Endothelial cell of umbilical vein (primary cell): ENCODE data around the gene DCC. TPM values are rescaled to one million over a fixed set of nuclear protein-coding genes. Genes with fewer than 3 reads are reported as not detected.

Experiments used
- BruUV-seq: library from RNA; stranded (reverse); fragments of 400-500 nt; replicated peaks from 2 replicates; lab custom pipeline; 2021; lab: Mats Ljungman, UMichigan
- CTCF ChIA-PET: fragments of 300-600, 350-600 bp; sonication (Branson Sonifier 250); formaldehyde crosslinking; loops from one replicate; lab custom pipeline; 2021; ENCODE audit warnings: antibody characterized with exemption, inconsistent platforms; lab: Charles Lee
- POLR2A ChIA-PET: fragments of 300-600, 350-600 bp; sonication (Branson Sonifier 250); formaldehyde crosslinking; loops from one replicate; lab custom pipeline; 2021; ENCODE audit warnings: antibody characterized with exemption, inconsistent platforms; lab: Charles Lee
- DNase-seq: peaks from one replicate; pipeline ENCODE4 v3.0.0-alpha.2; 2011; ENCODE audit warnings: low read depth, low spot score
- FAIRE-seq: peaks from 2 replicates; lab custom pipeline; 2011; peaks lifted over from hg19 to GRCh38; lab: Jason Lieb, UNC
- H2AFZ ChIP-seq: 2 replicates; pipeline ENCODE4 v1.6.0; 2012; ENCODE audit warnings: low read depth, low read length, control low read depth, inconsistent platforms
- H3K27ac ChIP-seq: 2 replicates; pipeline ENCODE4 v1.5.1; 2011; ENCODE audit warnings: low read depth, mild to moderate bottlenecking, control low read depth, low read length, moderate library complexity; ENCODE audit not compliant: insufficient read depth
- H3K27me3 ChIP-seq, 2 experiments: 2 replicates each; pipeline versions ENCODE4 v1.6.0 to v1.6.1; 2011; ENCODE audit warnings: low read length in 2 of 2, mixed read lengths in 1 of 2; ENCODE audit not compliant: control insufficient read depth in 2 of 2, insufficient read depth in 2 of 2
- H3K36me3 ChIP-seq, 2 experiments: 2 replicates in 1 of 2; 3 replicates in 1 of 2; pipeline ENCODE4 v1.5.1; 2011; ENCODE audit warnings: low read length in 2 of 2, mild to moderate bottlenecking in 1 of 2, moderate library complexity in 1 of 2; ENCODE audit not compliant: control insufficient read depth in 2 of 2, insufficient read depth in 2 of 2; ENCODE audit errors: extremely low read depth in 1 of 2
- H3K4me1 ChIP-seq: 3 replicates; pipeline ENCODE4 v1.5.1; 2011; ENCODE audit warnings: mild to moderate bottlenecking, low read length; ENCODE audit not compliant: control insufficient read depth, insufficient read depth; ENCODE audit errors: extremely low read depth
- H3K4me2 ChIP-seq: 2 replicates; pipeline ENCODE4 v1.6.1; 2011; ENCODE audit warnings: low read length, control low read depth, mixed read lengths; ENCODE audit not compliant: insufficient read depth
- H3K4me3 ChIP-seq, 3 experiments: fragments of 200-600 bp in 1 of 3; sonication (generic), shearing (Covaris generic) in 1 of 3; replicated peaks in 1 of 3; 2 replicates each; pipeline ENCODE4 v1.5.1; 2011 to 2016; ENCODE audit warnings: control low read depth in 3 of 3, low read length in 3 of 3, mild to moderate bottlenecking in 2 of 3, inconsistent platforms in 1 of 3, low read depth in 1 of 3, moderate library complexity in 1 of 3; ENCODE audit not compliant: insufficient read depth in 1 of 3
- H3K79me2 ChIP-seq: 2 replicates; pipeline ENCODE4 v1.6.0; 2012; ENCODE audit warnings: low read length, inconsistent platforms; ENCODE audit not compliant: control insufficient read depth, insufficient read depth
- H3K9ac ChIP-seq: replicated peaks from 2 replicates; pipeline ENCODE3; 2011; ENCODE audit warnings: low read length, control low read depth; ENCODE audit not compliant: insufficient read depth; ENCODE audit errors: extremely low read depth
- H3K9me1 ChIP-seq: replicated peaks from 3 replicates; pipeline ENCODE4 v1.6.0; 2011; ENCODE audit warnings: mild to moderate bottlenecking, low read length; ENCODE audit not compliant: control insufficient read depth, insufficient read depth; ENCODE audit errors: extremely low read depth
- H3K9me3 ChIP-seq: replicated peaks from 2 replicates; pipeline ENCODE4 v1.5.1; 2012; ENCODE audit warnings: low read length, inconsistent platforms; ENCODE audit not compliant: control insufficient read depth, insufficient read depth
- H4K20me1 ChIP-seq: replicated peaks from 2 replicates; pipeline ENCODE3; 2011; ENCODE audit warnings: mild to moderate bottlenecking, low read length; ENCODE audit not compliant: control insufficient read depth, insufficient read depth; ENCODE audit errors: extremely low read depth
- EZH2 ChIP-seq: IDR thresholded peaks from 2 replicates; pipeline ENCODE4 v1.6.1; 2012; ENCODE audit warnings: borderline replicate concordance, low read depth, mild to moderate bottlenecking, moderate library complexity, low read length, inconsistent platforms; ENCODE audit not compliant: severe bottlenecking
- FOS ChIP-seq: IDR thresholded peaks from 2 replicates; pipeline ENCODE4 v1.6.1; 2011; ENCODE audit warnings: mild to moderate bottlenecking, low read length, moderate library complexity, borderline replicate concordance; ENCODE audit not compliant: insufficient read depth
- GATA2 ChIP-seq: IDR thresholded peaks from 2 replicates; pipeline ENCODE4 v1.7.0; 2011; ENCODE audit warnings: low read depth, mild to moderate bottlenecking, moderate library complexity, mixed read lengths, low read length; ENCODE audit not compliant: insufficient read length, insufficient read depth
- JUN ChIP-seq: IDR thresholded peaks from 2 replicates; pipeline ENCODE4 v1.6.1; 2011; ENCODE audit warnings: borderline replicate concordance, low read depth; ENCODE audit not compliant: insufficient read length, insufficient read depth
- MYC ChIP-seq: IDR thresholded peaks from one replicate; pipeline ENCODE4 v1.6.1; 2011; ENCODE audit warnings: mild to moderate bottlenecking, low read depth, low read length
- POLR2A ChIP-seq: IDR thresholded peaks from 2 replicates; pipeline ENCODE4 v1.6.1; 2012; ENCODE audit warnings: low read depth, mild to moderate bottlenecking, control low read depth, low read length
- POLR2AphosphoS5 ChIP-seq: IDR thresholded peaks from 2 replicates; pipeline ENCODE4 v1.6.1; 2012; ENCODE audit warnings: low read depth, mild to moderate bottlenecking, control low read depth, low read length, moderate library complexity; ENCODE audit not compliant: insufficient read depth
- dilution Hi-C: fragments of 300-500 bp; cut with MboI; formaldehyde crosslinking; loops from one replicate; pipeline ENCODE4 v1.15.0; 2019; ENCODE audit warnings: low sequenced_read_pairs; ENCODE audit not compliant: extremely low pct_ligation_motif_present
- intact Hi-C: fragments of 100-400 bp; cut with micrococcal nuclease; formaldehyde crosslinking; loops from one replicate; pipeline ENCODE4 v1.10.0; 2022
- polyA plus RNA-seq, 4 experiments: library from polyadenylated mRNA; depleted of rRNA in 3 of 4; stranded (reverse) in 3 of 4; unstranded in 1 of 4; fragments of >200 nt; gene quantifications; 2 replicates each; pipeline versions ENCODE4 v1.2.1 to v1.2.3, GENCODE V29; 2011 to 2012; ENCODE audit warnings: missing spikeins in 1 of 4
- total RNA-seq: library from RNA; stranded (reverse); gene quantifications from 2 replicates; pipeline ENCODE4 v1.2.3, GENCODE V29; 2021
- TF ChIP-seq, protein P1 (sequence below), 2 donors: IDR thresholded peaks; 1 replicate in 1 of 2; 2 replicates in 1 of 2; pipeline ENCODE4 v1.5.1; 2011; ENCODE audit warnings: low read length in 2 of 2, mild to moderate bottlenecking in 2 of 2, moderate library complexity in 2 of 2, control low read depth in 1 of 2, inconsistent platforms in 1 of 2, low read depth in 1 of 2; ENCODE audit not compliant: insufficient read depth in 1 of 2; ENCODE audit errors: extremely low read depth in 1 of 2
- TF ChIP-seq, protein P2 (sequence below): IDR thresholded peaks from 2 replicates; pipeline ENCODE4 v1.6.1; 2011; ENCODE audit not compliant: insufficient read depth, insufficient read length

The DCC gene
- total and polyA plus RNA-seq, 2 donors (not counting 3 experiments of a cell fraction or from before 2014, with no cell fraction given) = not detected

GRCh38 chr18:52829876-52830405, 489.9 kb downstream of the DCC start:
- FAIRE-seq (no peak), DNase-seq (no peak)
- H3K27me3 ChIP-seq = no peaks in the 10 kb centered on the region
- no peaks in the 10 kb centered on the region for H4K20me1 ChIP-seq
- H3K36me3 ChIP-seq = no peaks in the 10 kb centered on the region
- H3K9ac ChIP-seq = no peak overlapping the region
- ChIA-PET POLR2A (no interaction called here), CTCF (no interaction called here)
- H3K4me2 ChIP-seq = no peak overlapping the region
- H3K4me1 ChIP-seq = no peaks in the 10 kb centered on the region
- no peak overlapping the region for H2AFZ ChIP-seq
- no TSS peak for BruUV-seq
- H3K79me2 ChIP-seq = no peaks in the 10 kb centered on the region
- H3K9me1 ChIP-seq = no peaks in the 10 kb centered on the region
- no peak for TF ChIP-seq GATA2
- no peak for TF ChIP-seq JUN
- no peak for TF ChIP-seq MYC
- no peak for TF ChIP-seq EZH2
- TF ChIP-seq POLR2A = no peak
- TF ChIP-seq POLR2AphosphoS5 = no peak
- no peak for TF ChIP-seq FOS
- intact Hi-C loops = no loop called here
- H3K27ac ChIP-seq = no peak overlapping the region
- peaks cover 4% of the 10 kb centered on the region for H3K9me3 ChIP-seq
- H3K4me3 ChIP-seq = no peak overlapping the region
- dilution Hi-C loops = no loop called here

DNA sequence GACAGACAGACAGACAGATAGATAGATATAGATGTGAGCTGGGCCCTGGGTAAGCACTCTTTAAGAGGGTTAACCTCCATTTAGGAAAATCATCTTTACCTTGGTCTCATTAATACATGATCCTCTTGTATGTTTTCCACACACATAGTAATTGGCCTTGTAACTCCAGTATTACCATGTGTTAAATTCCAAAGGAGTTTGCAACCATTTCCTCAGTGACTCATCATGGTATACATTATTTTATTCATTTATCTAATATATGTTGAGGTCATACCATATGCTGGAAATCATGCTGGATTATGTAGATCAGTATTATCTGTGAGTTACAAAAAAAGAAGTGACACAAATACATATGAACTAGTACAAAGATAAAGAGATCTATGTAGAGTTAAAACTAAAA, 504.3 kb downstream of the DCC start:
- Histone ChIP-seq H2AFZ (no peak overlapping the region), H3K27me3 (no peaks in the 10 kb centered on the region), H3K9ac (no peak overlapping the region), H3K4me2 (no peak overlapping the region), H3K36me3 (no peaks in the 10 kb centered on the region), H3K9me3 (peaks cover 2% of the 10 kb centered on the region), H3K4me1 (no peaks in the 10 kb centered on the region), H3K79me2 (no peaks in the 10 kb centered on the region), H3K9me1 (no peaks in the 10 kb centered on the region), H3K4me3 (no peak overlapping the region), H3K27ac (no peak overlapping the region), H4K20me1 (no peaks in the 10 kb centered on the region)
- CTCF ChIA-PET = no interaction called here
- dilution Hi-C loops (no loop called here), intact Hi-C loops (no loop called here)
- TF ChIP-seq GATA2 (no peak), EZH2 (no peak), MYC (no peak), JUN (no peak), POLR2AphosphoS5 (no peak), FOS (no peak), POLR2A (no peak)
- TF ChIP-seq, protein P1, sequence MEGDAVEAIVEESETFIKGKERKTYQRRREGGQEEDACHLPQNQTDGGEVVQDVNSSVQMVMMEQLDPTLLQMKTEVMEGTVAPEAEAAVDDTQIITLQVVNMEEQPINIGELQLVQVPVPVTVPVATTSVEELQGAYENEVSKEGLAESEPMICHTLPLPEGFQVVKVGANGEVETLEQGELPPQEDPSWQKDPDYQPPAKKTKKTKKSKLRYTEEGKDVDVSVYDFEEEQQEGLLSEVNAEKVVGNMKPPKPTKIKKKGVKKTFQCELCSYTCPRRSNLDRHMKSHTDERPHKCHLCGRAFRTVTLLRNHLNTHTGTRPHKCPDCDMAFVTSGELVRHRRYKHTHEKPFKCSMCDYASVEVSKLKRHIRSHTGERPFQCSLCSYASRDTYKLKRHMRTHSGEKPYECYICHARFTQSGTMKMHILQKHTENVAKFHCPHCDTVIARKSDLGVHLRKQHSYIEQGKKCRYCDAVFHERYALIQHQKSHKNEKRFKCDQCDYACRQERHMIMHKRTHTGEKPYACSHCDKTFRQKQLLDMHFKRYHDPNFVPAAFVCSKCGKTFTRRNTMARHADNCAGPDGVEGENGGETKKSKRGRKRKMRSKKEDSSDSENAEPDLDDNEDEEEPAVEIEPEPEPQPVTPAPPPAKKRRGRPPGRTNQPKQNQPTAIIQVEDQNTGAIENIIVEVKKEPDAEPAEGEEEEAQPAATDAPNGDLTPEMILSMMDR (IDR thresholded peaks at IDR 0.05; ENCODE audit: extremely low read depth in 1 of 2, insufficient read depth in 1 of 2, low read depth in 1 of 2, low read length in 2 of 2) = no peak
- TF ChIP-seq, protein P2, sequence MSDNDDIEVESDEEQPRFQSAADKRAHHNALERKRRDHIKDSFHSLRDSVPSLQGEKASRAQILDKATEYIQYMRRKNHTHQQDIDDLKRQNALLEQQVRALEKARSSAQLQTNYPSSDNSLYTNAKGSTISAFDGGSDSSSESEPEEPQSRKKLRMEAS = no peak
- DNase-seq = no peak
- no peak for FAIRE-seq
- BruUV-seq = no TSS peak
- POLR2A ChIA-PET = no interaction called here
